Measurements from ENCODE around the gene NAB2. TPM values are rescaled to one million over a fixed set of nuclear protein-coding genes. Genes with fewer than 3 reads are reported as not detected.

NAB2 gene
- total and polyA plus RNA-seq, 10 of the 15 experiments (the other 5 are each of a cell fraction or from before 2014, with no cell fraction given): 0.35 to 35.2 (median 15.3) TPM

- intact Hi-C loops (cut with micrococcal nuclease; ENCODE audit: unreplicated experiment) (no loop called here), in situ Hi-C loops (cut with MboI) (no loop called here)
- Histone ChIP-seq H3K4me2 (ENCODE audit: control insufficient read depth, insufficient read depth) (no peak overlapping the region), H2AFZ (ENCODE audit: control insufficient read depth, low read depth, low read length) (no peak overlapping the region), H3K4me1 (ENCODE audit: control insufficient read depth, insufficient read depth, low read length) (no peaks in the 10 kb centered on the region; the same call in 1 of the 2 replicates), H3K9me3 (replicated peaks; ENCODE audit: control insufficient read depth, insufficient read depth, low read length) (no peaks in the 10 kb centered on the region), H3K4me3 (no peak overlapping the region), H3K79me2 (ENCODE audit: control insufficient read depth, insufficient read depth, low read length) (peaks cover 17% of the 10 kb centered on the region), H3K9ac (ENCODE audit: control insufficient read depth, insufficient read depth, low read length) (no peak overlapping the region), H3K27me3 (replicated peaks in 1 of 2; ENCODE audit: control insufficient read depth in 2 of 2, insufficient read depth in 2 of 2, low read length in 1 of 2) (no peaks in the 10 kb centered on the region), H3K27ac (ENCODE audit: control insufficient read depth, insufficient read depth) (no peak overlapping the region), H4K20me1 (ENCODE audit: control insufficient read depth, insufficient read depth) (no peaks in the 10 kb centered on the region), H3K36me3 (ENCODE audit: control insufficient read depth in 2 of 2, insufficient read depth in 2 of 2, low read length in 1 of 2) (peaks cover 32% of the 10 kb centered on the region in 2 experiments)
- ATAC-seq: no peak
- RAD21 ChIA-PET (ENCODE audit: unreplicated experiment): interaction anchor here (1.0 kb wide), 1 partner anchor 11 kb away, joined by 3 read pairs; no protein-coding TSS in a partner anchor
- no peak for TF ChIP-seq IKZF1 (conservative IDR thresholded peaks at IDR 0.05)
- no peak for TF ChIP-seq PML (IDR thresholded peaks at IDR 0.05; ENCODE audit: low read length)
- TF ChIP-seq MXI1 (IDR thresholded peaks at IDR 0.05; ENCODE audit: low read depth, low read length): no peak
- no peak for TF ChIP-seq RAD51 (IDR thresholded peaks at IDR 0.05)
- TF ChIP-seq POLR2AphosphoS5 (IDR thresholded peaks at IDR 0.05; ENCODE audit: low read length): no peak; the same call in 1 of the 2 replicates
- TF ChIP-seq RBBP5 (conservative IDR thresholded peaks at IDR 0.05): no peak
- TF ChIP-seq TCF3 (IDR thresholded peaks at IDR 0.05; ENCODE audit: borderline replicate concordance, insufficient read depth, low read depth, low read length): no peak
- no peak for TF ChIP-seq ASH2L (IDR thresholded peaks at IDR 0.05; ENCODE audit: borderline replicate concordance, low read depth)
- TF ChIP-seq TCF12 (IDR thresholded peaks at IDR 0.05; ENCODE audit: low read depth, low read length): no peak
- no peak for TF ChIP-seq MTA3 (IDR thresholded peaks at IDR 0.05; ENCODE audit: borderline replicate concordance, low read length)
- POLR2A ChIA-PET: interaction anchor here (0.6 to 1.1 kb wide), 3 partner anchors 16 to 431 kb away, joined by 3 to 4 read pairs (median 3); partner anchors contain the start of gene NAB2
- CTCF ChIA-PET: interaction anchor here (0.5 to 11.7 kb wide), 2 partner anchors 38 to 425 kb away, joined by 4 to 458 read pairs; no protein-coding TSS in a partner anchor
- no peak for DNase-seq (ENCODE audit: low read depth, low spot score)
- SMC1A ChIA-PET (ENCODE audit: uncharacterized antibody, unreplicated experiment): no interaction called here
- WGBS (ENCODE audit: insufficient coverage, insufficient replicate concordance, low lambda C conversion rate, missing lambda C conversion rate): 97% methylated on average over 12 of the region's 12 CpGs
- FAIRE-seq: no peak
- no TSS peak for BruUV-seq (replicated peaks)
Measured at GRCh38 chr12:57104292-57104910, 15.5 kb downstream of the NAB2 start.
